Smooth muscle cell of the brain vasculature (primary cell): ENCODE data around the gene LRP11.
"Not testable (repeated sequence)": the region's sequence is repeated elsewhere in the genome, so short reads cannot be mapped to it uniquely, and the experiment has no call there.

Experiments
- DNase-seq: peaks from one replicate; pipeline ENCODE4 v3.0.0-alpha.2; 2012; ENCODE audit warnings: low read depth, low spot score

Gene LRP11

DNA sequence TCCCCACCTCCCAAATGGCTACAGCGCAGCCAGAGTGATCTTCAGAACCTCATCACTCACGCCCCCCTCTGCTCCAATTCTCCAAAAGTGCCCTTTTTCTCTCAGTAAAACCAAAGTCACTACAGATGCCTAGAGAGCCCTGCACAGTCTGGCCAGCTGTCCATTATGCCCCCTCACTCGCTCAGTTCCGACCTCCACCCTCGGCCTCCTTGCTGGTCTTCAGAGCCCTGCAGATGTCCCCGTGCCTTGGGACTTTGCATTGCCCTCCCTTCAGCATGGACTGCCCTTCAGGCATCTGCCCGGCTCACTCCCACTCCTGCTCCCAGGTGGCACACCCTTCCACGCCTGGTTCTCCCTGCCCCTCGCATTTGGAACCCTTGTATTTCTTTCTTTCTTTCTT, 34.8 kb upstream of the LRP11 start:
- DNase-seq: no peak

DNA sequence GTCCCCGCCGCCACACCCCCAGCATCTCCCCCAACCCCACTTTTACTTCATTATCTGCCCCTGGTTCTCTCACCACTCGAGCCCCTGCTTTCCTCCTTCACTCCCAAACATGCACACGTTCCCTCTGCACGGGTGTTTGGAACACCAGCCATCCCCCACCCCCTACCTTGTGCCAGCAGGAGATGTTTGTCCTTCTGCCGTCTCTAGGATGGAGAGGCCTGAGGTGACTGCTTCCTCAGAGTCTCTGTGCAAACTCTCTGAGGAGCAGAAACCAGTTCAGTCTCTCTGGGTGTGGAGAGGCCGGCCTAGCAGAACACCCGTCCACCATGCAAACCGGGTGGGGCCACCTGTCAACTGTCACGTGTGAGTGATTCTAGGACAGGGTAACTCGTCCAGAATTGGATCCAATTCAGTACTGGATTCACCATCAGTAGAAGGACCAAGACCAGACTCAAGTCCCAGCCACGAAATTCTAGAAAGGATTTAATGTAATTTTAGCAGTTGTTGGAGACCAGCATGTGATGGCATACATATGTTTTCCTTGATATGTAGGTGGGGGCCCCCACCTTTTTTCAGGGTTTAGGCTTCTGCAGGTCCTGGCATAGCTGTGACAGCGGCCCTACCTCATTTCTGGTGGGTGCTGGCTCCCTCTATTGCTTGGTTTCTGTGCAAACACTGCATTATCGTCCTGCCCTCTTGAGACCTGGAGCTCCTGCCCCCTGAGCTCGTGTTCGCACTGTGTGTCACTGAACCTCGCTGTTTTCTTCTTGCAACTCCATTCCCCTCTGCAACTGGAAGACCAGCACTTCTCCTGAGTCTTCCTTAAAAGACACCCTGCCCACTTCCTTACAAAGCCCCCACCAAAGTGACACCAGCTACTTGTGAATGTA, 33.9 kb upstream of the LRP11 start, which contains the start of gene RAET1E:
RAET1E (minus strand) TSS at position 259 of the 890 bp plus-strand sequence. CDS start 7,212 bp downstream, outside the sequence.
- no peak for DNase-seq

DNA sequence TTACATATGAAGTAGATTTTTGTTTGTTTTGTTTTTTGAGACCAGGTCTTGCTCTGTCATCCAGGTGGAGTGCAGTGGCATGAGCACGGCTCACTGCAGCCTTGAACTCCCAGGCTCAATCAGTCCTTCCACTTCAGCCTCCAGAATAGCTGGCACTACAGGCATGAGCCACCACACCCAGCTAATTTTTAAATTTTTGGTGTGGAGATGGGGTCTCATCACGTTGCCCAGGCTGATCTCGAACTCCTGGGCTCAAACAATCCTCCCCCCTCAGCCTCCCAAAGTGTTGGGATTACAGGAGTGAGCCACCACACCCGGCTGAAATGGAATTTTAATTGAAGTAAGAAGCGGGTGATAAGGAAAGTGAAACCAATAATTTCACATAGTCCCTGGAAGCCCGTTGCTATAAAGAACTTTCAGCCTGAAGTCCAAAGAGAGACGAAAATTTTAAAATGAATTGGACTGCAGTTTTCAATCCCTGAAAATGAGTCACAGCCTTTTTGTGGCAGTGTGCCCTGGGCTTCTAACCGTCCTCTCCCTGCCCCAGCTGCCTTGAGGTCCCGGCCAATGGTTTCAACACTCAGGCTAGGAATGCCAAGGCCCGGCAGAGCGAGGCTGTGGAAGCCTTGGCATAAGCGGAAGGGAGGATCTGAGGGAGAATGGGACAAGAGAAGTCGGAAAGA, 33.0 kb upstream of the LRP11 start:
- peak; percentile 15 for DNase-seq

DNA sequence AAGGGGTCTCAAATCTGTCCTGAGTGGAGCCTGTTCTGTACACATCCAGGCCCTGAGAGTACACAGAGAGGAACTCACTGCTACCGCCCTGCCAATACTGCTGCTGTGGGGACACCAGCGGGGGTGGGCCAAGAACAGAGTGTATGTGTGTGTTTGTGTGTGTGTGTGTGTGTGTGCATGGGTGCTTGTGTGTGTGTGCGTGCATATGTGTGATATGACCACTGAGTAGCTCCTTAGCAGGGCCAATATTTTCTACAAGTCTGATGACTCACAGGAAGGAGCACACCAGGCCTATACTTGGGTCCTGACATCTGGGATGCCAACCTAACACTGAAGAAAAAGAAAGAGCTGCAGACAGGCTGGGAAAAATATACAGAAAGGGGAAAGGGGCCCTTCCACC, 32.3 kb upstream of the LRP11 start:
- peak; percentile 17 for DNase-seq

DNA sequence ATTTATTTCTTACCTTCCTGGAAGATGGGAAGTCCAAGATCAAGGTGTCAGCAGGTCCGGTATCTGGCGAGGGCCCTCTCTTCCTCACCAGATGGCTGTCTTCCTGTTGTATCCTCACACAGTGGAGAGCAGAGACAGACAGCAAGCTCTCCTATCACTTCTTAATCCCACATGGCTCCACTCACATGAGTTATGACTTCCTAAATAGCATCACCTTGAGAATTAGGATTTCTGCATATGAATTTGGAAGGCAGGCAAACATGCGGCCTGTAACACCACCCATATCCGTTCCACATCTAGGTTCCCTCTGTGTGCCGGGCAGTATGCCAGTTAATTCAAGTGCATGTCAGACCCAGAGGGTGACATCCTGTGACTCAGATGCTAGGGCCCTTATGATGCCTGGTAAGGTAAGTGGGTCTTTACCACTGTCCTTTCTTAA, 31.7 kb upstream of the LRP11 start:
- peak; percentile 37 for DNase-seq

DNA sequence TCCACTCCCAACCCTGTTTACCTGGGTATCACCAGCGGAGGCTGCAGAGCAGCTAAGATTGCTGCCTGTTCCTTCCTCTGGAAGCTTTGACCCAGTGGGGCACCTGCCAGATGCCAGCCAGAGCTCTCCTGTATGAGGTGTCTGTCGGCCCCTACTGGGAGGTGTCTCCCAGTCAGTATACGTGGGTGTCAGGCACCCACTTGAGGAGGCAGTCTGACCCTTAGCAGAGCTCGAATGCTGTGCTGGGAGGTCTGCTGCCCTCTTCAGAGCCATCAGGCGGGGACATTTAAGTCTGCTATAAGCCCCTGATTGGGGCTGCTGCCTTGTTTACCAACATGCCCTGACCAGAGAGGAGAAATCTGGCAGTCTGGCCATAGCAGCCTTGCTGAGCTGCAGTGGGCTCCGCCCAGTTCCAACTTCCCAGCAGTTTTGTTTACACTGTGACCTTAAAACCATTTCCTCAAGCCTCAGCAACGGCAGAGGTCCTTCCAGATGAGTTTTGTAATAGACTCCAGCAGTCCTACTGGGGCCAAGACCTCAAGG, 31.0 kb upstream of the LRP11 start:
- DNase-seq: peak; percentile 36

DNA sequence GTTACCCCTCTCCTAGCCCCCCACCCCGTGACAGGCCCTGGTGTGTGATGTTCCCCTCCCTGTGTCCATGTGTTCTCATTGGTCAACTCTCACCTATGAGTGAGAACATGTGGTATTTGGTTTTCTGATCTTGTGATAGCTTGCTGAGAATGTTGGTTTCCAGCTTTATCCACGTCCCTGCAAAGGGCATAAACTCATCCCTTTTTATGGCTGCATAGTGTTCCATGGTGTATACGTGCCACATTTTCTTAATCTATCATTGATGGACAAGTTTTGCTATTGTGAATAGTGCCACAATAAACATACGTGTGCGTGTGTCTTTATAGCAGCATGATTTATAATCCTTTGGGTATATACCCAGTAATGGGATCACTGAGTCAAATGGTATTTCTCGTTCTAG, 27.7 kb upstream of the LRP11 start:
- not testable (repeated sequence) for DNase-seq

DNA sequence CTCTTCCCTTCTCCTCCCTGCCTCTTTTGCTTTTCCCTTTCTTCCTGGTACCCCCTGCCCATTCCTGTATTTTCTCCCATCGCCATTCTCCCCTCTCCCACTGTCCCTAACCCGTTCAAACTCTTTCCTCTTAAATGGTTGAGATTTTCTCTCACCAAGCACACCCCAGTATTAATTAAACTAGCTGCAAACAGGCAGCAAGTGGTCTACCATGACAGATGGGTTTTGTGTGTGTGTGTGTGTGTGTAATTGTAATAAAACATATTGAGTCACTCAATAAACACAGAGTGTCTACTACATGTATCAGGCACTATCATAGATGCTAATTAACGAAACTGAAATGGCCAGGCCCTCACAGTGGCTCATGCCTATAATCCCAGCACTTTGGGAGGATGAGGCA, 27.1 kb upstream of the LRP11 start:
- no peak for DNase-seq

DNA sequence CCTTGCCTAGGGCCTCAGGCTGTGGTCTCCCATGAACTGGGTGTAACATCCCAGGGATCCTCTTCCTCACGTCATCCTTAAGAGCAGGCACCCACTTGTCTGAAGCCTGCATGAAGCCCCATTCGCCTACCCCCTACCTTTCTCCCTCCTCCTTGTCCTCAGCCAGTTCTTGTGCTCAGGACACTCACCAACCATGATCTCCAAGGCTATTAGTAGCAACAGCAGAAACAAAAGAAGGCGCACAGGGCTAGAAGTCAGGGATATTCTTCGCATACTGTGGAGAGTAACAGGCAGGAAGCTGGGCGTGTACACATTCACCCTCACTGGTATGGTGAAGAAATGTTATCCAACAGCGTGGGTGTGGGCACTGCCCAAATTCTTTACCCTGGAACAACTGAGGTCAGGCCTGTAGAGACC, 26.5 kb upstream of the LRP11 start:
- DNase-seq: no peak

DNA sequence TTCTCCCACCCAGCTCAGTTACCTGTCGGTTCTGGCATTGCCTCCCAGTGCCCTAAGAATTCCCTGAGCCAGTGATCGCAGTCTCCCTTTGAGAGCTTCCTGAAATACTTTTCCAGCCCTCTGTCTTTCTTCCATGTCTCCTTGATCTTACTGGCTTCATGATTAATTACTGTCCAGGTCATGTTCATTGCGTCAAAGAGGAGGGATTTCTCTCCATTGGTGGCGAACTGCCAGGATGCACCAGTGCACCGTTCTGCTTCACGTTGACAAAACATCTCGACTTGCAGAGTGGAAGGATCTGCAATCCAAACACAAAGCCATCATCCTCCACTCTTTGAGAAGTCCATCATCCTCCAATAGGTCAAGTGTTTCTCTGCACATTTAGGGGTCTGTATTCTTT, 25.2 kb upstream of the LRP11 start:
- DNase-seq: no peak

DNA sequence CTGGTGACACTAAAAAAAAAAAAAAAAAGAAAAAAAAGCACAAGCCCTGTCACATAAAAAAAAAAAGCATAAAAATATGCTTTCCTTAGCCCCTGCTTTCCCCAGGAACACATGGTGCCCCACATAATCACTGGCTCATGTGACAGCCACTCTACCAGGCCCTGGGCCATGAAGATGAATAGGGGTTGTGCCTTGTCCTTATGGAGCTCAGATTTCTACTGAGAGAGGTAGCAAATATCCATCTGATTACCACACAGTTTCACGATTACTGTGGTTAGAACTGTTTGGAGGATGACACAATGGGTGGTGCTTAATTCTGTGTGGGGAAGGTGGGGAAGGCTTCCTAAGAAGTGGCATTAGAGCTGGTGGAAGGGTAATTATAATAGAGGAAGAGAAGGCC, 24.5 kb upstream of the LRP11 start:
- DNase-seq: no peak

DNA sequence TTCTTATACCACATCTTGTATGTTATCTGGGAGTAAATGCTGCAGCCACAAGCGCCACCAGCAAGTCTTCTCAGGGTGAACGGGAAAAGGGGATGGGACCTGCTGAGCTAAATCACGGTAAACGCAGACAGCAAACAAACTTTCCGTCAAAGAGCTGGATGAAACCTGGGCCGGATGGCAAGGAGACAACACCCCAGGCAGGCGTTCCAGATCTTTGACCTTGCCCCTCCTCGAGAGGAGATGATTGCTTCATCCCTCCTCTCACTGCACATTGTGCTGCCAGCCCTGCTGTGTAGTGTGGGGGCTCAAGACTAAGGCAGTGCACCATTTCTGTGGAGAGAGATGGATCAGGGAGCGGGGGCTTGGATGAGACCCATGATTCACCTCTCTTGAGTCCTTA, 23.9 kb upstream of the LRP11 start:
- no peak for DNase-seq

DNA sequence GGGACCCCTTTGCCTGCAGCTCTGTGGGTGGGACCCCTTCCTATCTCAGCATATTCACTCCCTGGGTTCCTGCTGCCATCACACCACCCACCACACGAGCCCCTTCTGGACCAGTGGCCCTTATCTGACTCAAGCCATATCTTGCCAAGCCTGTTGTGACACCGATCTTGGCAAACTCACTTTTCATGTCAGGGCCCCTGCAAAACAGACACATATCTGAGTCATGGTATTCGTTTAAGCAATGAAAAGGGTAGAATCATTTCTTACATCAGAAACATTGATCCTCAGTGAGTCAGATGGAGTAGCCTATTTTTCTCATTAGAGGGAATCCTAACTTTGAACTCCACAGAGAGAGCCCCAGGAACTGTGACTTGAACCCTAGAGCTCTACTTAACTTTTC, 23.2 kb upstream of the LRP11 start:
- no peak for DNase-seq

DNA sequence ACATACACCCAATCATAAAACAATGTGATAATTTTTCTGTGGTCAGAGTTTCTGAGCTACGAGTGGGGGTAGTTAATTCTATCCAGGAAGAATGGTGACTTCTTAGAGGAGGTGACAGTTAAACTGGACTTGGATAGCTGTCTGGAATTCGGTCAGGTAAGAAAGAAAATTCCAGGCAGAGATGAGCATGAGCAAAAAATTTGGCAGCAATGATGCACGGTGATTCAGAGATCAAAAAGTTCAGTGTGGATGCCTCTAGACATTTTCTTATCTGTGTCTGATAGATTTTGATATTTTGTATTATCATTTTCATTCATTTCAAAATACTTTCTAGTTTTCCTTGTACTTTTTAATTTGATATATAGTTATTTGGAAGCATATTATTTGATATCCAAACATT, 21.7 kb upstream of the LRP11 start:
- no peak for DNase-seq

DNA sequence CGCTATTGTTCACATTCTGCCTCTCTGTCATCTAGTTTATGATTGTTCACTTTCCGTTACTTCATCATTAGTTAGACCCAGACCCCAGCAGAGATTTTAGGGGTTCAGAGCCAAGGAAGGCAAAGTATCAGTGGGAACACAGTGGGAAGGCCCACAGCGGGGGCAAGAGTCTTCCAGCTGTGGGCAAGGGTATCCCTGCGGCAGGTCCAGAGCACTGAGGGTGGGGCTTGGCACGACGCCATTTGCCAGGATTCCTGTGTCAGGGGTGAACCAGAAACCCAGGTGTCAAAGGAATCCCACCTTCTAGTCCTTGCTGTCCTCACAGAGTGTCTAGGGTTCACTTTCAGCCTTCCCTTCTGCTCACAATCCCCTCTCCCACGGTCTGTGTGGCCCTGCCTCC, 20.5 kb upstream of the LRP11 start:
- no peak for DNase-seq

DNA sequence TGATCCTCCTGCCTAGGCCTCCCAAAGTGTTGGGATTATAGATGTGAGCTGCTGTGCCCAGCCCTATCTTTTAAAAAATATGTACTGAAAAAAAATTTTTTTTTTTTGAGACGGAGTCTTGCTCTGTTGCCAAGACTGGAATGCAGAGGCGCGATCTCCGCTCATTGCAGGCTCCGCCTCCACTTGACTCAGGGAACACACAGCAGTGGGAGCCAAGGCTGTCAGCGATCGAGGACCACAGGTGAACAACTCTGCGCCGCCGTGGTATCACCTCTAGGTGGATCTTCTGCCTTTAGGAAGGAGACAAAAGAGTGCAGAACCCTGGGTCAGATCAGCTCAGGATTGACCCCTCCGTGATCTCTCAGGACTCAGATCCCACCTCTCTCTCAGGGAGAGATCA, 20.1 kb upstream of the LRP11 start:
- no peak for DNase-seq

DNA sequence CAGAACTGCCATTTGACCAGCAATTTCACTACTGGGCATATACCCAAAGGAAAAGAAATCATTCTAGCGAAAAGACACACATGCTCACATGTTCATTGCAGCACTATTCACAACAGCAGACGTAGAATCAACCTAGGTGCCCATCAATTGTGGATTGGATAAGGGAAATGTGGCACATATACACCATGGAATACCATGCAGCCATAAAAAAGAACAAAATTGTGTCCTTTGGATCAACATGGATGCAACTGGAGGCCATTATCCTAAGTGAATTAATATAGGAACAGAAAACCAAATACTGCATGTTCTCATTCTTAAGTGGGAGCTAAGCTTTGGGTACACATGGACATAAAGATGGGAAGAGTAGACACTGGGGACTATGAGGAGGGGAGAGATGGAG, 17.7 kb upstream of the LRP11 start:
- DNase-seq: no peak

DNA sequence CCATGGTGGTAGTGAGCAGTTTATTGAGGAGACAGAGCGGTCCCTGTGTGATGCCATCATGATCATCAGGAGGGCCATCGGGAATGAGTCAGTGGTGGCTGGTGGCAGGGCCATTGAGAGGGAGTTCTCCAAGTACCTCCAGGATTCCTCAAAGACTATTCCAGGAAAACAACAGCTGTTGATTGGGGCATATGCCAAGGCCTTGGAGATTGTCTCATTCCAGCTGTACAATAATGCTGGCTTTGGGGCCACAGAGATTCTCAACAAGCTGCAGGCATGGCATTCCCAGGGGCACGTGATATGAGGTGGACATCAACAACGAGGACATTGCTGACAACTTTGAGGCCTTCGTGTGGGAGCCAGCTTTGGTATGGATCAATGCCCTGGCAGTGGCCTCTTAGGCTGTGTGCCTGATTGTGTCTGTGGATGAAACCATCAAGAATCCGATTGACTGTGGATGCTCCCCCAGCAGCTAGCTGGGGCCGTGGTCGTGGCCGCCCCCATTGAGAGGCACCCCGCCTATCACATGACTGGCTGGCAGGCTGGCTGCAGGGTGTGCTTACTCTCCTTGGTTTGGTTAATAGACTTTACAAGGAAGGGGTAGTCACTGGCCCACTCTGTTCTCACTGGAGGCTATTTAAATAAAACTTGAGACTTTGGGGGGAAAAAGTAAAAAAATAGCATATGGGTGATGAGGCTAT, 17.1 kb upstream of the LRP11 start:
- DNase-seq: no peak

DNA sequence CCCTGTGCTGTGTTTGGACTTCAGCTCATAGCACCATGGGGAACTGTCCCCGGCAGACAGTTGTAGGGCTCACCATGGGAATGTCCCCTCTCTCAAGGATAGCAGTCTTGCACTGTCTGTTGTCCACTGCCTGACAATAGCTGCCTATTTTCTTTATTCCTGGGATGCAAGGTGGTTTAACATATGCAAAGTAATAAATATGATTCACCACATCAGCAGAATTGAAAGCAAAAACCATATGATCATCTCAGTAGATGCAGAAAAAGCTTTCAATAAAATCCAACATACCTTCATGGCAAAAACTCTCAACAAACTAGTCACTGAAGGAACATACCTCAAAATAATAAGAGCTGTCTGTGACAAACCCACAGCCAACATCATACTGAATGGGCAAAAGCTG, 13.5 kb upstream of the LRP11 start:
- no peak for DNase-seq

DNA sequence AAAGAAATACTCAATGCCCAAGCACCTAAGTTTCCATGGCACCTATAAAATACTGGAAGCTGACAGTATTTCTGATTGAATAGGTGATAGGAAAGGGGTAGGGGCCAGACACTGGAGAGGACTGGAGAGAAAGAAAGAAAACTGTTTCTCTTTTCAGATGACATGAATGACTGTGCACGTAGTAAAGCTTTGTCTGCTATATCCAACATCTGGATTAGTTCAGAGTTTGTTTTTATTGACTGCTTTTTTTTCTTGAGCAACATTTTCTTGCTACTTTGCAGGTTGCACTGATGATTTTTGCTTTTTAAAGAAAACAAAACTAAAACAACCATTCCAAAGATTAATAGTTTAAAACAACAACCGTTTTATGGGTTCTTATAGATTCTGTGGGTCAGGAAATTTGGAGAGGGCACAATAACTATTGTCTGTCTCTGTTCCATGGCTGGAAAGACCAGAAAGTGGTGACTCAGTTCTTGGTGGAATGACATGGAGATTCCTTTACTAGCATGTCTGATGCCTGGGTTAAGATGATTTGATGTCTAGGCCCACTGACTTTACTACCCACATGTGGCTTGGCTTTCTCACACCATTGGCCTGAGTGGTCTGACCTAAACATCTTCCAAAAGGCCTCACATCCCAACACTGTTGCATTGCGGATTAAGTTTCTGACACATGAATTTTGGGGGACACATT, 12.2 kb upstream of the LRP11 start:
- no peak for DNase-seq

DNA sequence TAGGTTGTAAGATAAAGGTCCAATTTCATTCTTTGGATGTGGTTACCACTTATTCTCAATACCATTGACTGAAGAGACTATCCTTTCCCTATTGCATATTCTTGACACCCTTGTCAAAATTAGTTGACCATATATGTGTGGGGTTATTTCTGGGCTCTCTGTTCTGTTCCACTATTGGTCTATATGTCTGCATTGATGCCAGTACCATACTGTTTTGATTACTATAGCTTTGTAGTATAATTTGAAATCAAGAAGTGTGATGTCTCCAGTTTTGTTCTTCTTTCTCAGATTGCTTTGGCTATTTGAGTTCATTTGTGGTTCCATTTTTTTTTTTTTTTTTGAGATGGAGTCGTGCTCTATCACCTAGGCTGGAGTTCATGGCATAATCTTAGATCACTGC, 8.1 kb upstream of the LRP11 start:
- no peak for DNase-seq

DNA sequence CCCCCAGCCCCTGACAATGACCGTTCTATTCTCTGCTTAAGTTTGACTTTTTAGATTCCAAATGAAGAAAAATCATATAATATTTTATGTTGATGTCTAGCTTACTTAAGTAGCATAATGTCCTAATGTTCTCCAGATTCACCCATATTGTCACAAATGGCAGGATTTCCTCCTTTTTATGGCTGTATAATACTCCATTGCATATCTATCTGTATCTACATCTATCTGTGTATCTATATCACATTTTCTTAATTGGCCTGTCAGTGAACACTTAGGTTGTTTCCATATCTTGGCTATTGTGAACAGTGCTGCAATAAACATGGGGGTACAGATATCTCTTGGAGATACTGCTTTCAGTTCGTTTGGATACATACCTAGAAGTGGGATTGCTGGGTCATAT, 7.0 kb upstream of the LRP11 start:
- no peak for DNase-seq
